Brain pericyte (primary cell): ENCODE data around the gene SHPK.

Source experiments
- DNase-seq: peaks from one replicate; pipeline ENCODE4 v3.0.0-alpha.2; 2012; ENCODE audit warnings: low read depth, low spot score

Gene SHPK

DNA sequence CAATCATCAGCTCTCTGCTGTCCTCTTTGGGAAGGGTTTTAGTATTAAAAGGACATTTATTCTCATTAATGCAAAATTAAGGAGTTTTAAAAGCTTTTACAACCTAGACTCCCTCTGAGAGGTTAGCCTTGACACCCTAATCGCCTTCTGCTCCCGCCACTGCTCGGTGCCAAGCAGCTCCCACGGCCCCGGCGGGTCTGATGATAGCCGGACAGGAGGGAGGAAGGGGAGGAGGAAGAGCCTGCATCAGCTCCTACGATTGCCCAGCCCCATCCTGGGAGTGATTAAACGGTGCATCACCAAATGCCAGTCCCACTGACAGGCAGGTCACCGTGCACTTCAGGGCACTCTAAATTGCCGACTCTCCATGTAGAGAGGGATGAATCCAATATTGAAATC, 8.3 kb downstream of the SHPK start:
- DNase-seq, result no peak

GRCh38 chr17:3626831-3627768, 8.9 kb downstream of the SHPK start:
- no peak for DNase-seq

DNA sequence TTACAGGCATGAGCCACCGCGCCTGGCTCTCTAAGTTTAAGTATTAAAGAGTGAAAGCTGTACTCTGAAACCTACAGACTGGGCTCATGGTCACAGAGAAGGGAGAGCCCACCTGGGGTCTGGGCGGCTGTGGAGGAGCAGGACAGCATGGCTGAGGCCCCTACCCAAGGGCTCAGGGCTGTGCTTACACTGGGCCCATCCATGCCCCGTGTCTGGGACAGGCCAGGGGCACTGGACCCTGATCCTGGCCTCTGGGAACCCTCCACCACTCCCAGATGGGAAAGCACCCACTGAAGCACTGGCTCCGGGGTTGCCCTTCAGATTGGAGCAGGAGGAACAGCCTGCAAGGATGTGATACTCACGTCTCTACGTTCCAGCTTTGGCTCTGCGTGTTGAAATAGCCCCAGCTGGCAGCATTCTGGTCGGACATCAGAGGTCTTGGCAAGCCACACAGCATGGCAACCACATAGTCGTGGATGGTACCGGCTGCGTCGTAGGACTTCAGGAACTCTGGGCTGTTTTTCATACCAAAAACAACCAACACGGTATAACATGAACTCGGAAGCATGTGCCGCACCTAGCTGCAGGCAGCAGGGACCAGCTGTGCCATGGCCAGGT, 13.0 kb downstream of the SHPK start:
- DNase-seq, result no peak

DNA sequence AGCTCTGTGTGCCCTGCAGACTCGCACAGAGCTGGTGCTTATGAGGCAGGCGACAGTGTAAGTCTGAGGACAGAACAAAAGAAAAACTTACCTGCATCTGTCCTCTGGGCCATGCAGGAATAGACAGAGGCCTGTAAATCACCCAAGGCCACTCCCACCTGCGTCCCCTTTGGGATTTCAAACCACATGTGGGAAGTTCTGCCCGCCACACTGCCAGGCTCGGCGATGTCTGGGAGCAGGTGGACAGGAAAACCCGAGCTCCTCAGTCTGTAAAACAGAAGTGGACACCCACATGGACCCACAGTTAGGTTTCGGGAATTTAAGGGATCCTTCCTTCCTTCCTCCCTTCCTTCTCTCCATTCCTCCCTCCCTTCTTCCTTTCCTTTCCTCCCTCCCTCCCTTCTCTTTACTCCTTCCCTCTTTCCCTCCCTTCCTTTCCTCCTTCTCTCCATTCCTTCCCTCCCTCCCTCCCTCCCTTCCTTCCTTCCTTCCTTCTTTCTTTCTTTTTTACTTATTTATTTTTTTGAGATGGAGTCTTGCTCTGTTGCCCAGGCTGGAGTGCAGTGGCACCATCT, 14.8 kb downstream of the SHPK start:
- no peak for DNase-seq

- no peak for DNase-seq
Measured at GRCh38 chr17:3615160-3615870, 20.7 kb downstream of the SHPK start.

GRCh38 chr17:3613124-3613523, 22.9 kb downstream of the SHPK start:
- DNase-seq, result no peak

- DNase-seq, result no peak
Measured at GRCh38 chr17:3610523-3610922, 25.5 kb downstream of the SHPK start.

DNA sequence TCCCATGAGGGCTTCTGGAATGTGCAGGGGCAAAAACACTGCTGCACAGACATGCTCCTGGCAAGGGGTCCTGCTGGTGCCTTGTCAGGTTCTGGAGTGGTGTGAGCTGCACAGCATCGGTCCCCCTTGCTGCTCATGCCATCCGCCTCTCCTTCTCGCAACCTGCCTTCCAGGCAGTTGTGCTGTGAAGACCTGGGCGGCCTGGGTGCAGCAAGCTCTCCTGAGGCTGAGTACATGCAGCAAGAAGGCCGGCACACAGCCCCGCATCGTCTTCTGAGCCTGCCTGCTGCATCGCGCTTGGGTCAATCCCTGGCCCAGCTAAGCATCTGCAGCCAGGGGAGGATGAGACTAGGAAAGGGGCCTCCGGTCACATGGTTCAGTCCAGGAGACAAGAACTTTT, 26.4 kb downstream of the SHPK start:
- DNase-seq, result no peak

DNA sequence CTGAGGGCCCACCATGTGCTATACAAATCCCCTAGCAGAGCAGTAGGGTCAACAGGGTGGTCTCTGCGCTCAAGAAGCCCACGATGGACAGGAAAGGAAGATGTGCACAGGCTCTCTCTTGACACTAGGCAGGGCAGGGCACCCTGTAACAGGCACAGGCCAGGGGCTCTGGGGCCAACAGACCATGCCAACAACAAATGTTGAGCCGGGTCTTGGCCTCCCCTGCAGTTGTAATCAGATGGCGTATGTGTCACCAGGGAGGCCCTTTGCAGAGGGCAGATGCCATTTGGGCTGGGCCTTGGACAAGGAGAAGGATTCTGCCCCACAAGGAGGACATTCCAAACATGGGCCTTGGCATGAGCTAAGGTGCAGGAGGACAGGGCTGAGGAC, 32.2 kb downstream of the SHPK start:
- DNase-seq, result no peak

- DNase-seq, result no peak
Measured at GRCh38 chr17:3603119-3603869, 32.8 kb downstream of the SHPK start.

DNA sequence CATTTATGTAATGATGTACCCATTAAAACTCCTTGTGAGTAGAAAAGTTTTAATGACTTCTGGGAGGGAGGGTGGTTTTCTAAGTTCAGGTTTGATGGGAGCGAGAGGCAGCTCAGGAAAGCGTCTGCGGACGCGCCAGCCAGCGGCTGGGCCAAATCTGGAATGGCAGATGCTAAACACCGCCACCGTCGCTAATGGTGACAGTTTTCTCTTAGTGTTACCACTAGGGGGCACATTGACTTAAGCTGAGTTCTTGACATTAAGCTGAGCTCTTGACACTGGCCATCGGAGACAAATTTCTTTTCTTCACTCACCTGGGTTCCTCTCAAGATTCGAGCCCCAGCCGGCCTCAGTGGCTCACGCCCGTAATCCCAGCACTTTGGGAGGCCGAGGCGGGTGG, 33.6 kb downstream of the SHPK start:
- no peak for DNase-seq

DNA sequence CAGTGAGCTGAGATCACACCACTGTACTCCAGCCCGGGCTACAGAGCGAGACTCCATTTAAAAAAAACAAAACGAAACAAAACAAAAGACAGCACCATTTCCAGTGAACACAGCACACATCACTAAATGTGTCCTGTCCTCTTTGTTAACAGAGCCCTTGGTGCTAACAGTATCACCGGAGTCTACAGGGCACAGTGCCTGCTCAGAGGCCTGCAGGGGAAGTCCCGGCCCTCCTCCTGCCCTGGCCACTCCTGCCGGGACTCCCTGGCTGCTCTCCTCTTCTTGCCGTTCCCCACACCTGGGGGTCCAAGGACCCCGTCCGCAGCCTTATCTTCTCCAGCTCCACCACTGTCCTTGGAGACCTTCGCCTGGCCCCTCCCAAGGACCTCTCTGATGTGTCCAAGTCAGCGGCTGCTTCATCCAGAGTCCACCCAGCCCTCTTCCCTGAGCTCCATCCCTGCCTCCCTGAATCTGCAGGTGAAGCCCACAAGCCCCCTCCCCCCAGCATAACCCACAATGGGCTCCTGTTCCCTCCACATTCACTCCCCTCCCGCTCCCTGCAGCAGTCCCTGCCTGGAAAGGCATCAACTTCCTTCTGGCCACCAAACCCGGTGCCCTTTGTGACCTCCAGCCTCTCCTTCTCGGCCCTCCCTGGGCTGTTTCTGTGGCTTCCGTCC, 35.4 kb downstream of the SHPK start:
- no peak for DNase-seq

DNA sequence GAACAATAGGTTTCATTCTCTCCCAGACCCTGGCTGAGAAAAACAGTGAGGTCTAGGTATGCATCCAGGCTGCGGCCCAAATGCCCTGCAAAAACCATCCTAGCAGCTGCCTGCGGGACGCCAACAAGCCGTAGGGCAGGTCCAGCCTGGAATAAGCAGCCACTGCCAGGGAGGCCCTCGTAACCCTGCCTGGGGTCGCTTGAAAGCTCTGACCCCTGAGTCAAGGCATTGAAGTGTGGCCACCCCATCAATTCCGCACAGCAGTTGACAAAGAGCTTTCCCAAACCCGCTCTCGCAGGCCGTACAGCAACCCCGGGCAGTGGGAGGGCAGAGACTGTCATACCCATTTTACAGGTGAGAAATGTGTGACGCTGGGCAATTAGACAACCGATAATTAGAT, 38.0 kb downstream of the SHPK start:
- DNase-seq, result no peak

DNA sequence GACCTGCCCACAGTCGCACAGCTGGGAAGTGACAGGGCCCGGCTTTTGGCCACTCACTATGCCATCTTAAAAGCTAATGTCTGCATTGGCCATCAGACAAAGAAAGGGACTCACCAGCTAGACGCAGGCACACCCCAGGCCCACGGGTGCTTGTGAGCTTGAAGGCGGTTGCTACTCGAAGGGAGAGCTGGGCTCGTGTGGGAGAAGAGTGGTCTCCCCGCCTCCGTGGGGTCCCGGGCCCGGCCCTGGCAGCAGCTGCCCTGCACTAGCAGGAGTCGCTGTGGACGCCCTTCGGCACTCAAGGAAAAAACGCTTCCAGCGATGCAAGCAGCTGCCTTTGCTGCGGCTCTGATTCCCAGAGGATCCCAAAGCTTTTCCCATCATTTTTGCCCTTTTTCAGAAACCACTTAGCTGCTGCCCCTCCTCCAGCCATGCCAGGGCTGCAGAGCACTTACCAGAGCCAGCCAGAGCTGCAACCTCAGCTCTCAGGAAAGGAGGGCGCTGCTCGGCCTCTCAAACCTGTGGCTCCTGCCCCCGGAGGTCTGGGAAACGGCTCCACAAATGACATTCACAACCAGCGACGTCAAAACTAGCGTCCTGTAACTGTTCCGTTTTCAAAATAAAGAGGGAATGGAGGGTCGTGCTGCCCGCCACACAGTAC, 39.1 kb downstream of the SHPK start:
- DNase-seq, result no peak

DNA sequence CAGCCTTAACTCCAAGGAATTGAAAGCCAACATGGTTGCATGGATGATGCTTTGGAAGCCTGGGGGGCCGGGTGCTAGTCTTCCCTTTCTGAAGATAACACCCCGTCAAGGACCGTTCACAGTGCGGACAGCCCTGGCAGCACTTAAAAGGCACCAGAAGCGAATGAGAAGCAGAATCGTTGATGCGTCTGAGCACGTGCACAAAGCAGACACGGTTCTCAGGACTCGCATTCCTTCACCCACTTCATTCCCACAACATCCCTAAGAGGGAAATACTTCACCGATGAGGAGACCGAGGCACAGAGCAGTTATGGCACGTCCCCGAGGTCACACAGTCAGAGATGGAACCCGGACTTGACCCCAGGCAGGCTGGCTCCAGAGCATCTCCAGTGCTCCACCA, 41.1 kb downstream of the SHPK start:
- DNase-seq, result no peak

DNA sequence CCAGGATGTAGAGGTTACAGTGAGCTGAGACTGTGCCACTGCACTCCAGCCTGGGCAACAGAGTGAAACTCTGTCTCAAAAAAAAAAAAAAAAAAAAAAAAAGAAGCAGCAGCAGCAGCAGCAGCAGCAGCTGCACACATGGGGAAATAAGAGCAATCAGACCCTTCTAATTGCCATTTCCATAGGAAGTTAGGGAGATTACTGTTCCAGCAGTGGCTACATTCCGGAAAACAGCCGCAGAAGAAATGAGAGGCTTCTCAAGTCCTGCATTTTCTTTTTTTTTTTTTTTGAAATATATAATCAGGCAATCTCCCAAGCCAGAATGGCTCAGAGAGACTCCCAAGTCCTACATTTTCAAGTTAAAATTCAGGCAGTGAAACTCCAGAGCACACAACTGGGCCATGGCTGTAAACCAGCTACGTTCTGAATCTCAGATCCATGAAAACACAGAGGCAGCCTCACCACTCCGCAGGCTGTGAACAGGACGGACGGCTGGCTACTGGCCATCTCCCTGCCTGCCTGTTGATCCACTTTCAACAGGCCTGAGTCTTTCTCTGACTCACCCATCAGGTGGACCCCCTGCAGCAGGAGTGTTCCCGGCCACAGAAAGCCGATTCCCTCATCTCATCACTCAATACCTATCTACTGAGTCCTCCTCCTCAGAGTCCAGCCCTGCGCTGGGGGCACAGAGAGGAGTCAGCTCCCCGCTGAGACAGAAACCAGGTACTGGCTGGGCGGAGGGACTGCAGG, 41.8 kb downstream of the SHPK start:
- peak; percentile 60 for DNase-seq

DNA sequence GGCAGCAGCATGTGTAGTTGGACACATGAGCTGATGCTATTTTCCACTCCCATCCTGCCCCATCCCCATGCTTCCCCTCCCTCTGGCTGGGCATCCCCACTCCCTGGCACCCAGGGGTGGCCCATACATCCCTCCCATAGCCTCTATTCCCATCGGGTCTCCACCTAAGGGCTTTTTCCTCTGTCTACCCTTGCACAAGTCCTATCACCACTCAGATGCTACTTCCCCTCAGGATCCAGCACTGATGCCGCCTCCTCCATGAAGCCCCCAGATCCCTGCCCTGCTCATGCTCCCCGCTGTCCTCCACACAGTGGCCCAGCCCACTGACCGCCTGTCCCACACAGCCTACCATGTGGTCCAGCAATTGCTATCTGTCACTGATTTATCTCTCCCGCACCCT, 42.7 kb downstream of the SHPK start:
- DNase-seq, result no peak

- no peak for DNase-seq
Measured at GRCh38 chr17:3592216-3592860, 43.7 kb downstream of the SHPK start.

DNA sequence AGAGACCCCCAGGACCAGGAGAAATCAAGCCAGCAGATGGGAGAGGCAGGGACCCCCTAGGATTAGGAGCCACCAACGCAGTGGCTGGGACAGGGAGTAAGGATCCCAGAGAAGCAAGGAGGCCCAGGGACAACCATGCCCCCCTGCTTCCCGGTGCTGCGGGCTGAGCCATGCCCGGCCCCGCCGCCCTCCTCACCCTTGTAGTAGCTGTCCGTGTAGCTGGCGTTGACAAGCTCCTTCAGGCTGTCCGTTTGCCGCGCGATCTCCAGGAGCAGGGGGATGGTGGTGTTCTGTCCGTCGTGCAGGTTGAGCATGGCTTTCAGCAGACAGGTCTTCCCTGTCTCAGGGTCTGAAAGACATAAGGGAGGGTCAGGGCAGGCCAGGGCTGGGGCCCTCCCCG, 45.3 kb downstream of the SHPK start:
- DNase-seq, result no peak
